ENCODE results near the gene NF1. TPM values are rescaled to one million over a fixed set of nuclear protein-coding genes. Genes with fewer than 3 reads are reported as not detected.

NF1 gene
- total and polyA plus RNA-seq, 2 donors (not counting 1 experiment from before 2014, with no cell fraction given) = 10.8 to 27.7 TPM

DNA sequence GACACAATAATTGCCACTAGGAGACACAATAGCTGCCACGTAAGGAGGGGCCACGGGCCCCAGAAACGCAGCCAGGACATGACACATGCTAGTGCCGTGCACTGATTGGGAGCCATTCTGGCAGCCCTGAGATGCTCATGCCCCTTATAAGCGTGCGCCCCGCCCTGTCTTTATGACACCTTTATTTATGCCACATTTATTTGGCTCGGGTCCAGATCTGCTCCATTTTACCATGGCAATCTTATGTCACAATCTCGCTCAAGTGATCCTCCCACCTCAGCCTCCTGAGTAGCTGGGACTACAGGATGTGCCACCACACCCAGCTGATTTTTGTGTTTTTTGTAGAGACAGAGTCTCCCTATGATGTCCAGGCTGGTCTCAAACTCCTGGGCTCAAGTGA lies 43.8 kb upstream of the NF1 start:
- no peaks in the 10 kb centered on the region for H3K79me2 ChIP-seq (ENCODE audit: control insufficient read depth, insufficient read depth, low read length)
- TF ChIP-seq, protein P1, sequence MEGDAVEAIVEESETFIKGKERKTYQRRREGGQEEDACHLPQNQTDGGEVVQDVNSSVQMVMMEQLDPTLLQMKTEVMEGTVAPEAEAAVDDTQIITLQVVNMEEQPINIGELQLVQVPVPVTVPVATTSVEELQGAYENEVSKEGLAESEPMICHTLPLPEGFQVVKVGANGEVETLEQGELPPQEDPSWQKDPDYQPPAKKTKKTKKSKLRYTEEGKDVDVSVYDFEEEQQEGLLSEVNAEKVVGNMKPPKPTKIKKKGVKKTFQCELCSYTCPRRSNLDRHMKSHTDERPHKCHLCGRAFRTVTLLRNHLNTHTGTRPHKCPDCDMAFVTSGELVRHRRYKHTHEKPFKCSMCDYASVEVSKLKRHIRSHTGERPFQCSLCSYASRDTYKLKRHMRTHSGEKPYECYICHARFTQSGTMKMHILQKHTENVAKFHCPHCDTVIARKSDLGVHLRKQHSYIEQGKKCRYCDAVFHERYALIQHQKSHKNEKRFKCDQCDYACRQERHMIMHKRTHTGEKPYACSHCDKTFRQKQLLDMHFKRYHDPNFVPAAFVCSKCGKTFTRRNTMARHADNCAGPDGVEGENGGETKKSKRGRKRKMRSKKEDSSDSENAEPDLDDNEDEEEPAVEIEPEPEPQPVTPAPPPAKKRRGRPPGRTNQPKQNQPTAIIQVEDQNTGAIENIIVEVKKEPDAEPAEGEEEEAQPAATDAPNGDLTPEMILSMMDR (IDR thresholded peaks at IDR 0.05) = no peak
- no peak for TF ChIP-seq EZH2 (IDR thresholded peaks at IDR 0.05; ENCODE audit: borderline replicate concordance, insufficient read depth, low read depth, low read length, poor library complexity, severe bottlenecking)
- DNase-seq (no peak), ATAC-seq (ENCODE audit: low read depth) (no peak)
- no peak overlapping the region for H3K4me3 ChIP-seq (ENCODE audit: control extremely low read depth in 1 of 5, extremely low read depth in 1 of 5, insufficient read depth in 1 of 5, low read depth in 2 of 5, low read length in 4 of 5)
- Mint-ChIP-seq H3K4me1 (peaks cover 2% of the 10 kb centered on the region), H3K4me3 (no peak overlapping the region), H3K27ac (no peak overlapping the region), H3K9me3 (ENCODE audit: insufficient read depth) (no peaks in the 10 kb centered on the region), H3K27me3 (no peaks in the 10 kb centered on the region)
- H4K20me1 ChIP-seq (ENCODE audit: control insufficient read depth, insufficient read depth, low read length, poor library complexity, severe bottlenecking) = no peaks in the 10 kb centered on the region
- H3K9me3 ChIP-seq (ENCODE audit: control extremely low read depth in 1 of 3, control insufficient read depth in 2 of 3, insufficient read depth in 1 of 3, low read length in 2 of 3) = peaks cover 0 to 3% (median 0%) of the 10 kb centered on the region in 3 donors
- WGBS (ENCODE audit: insufficient coverage) = over 99% methylated on average over 7 of the region's 9 CpGs
- H3K36me3 ChIP-seq (replicated peaks in 1 of 2; ENCODE audit: control extremely low read depth in 1 of 2, control insufficient read depth in 1 of 2, extremely low read depth in 1 of 2, insufficient read depth in 2 of 2, low read length in 1 of 2) = no peaks in the 10 kb centered on the region
- no peak overlapping the region for H3K9ac ChIP-seq (ENCODE audit: low read length)
- no peaks in the 10 kb centered on the region for H3K27me3 ChIP-seq (replicated peaks in 1 of 4; ENCODE audit: control extremely low read depth in 1 of 4, control insufficient read depth in 3 of 4, insufficient read depth in 4 of 4, low read length in 3 of 4)
- H3K4me2 ChIP-seq (replicated peaks; ENCODE audit: low read depth, low read length, poor library complexity, severe bottlenecking) = no peak overlapping the region
- CTCF ChIA-PET = no interaction called here
- H3K27ac ChIP-seq (ENCODE audit: low read length in 2 of 2) = no peak overlapping the region
- POLR2A ChIA-PET = interaction anchor here (0.5 kb wide), 1 partner anchor 1668 kb away, joined by 7 read pairs; no protein-coding TSS in a partner anchor
- intact Hi-C loops (cut with micrococcal nuclease) = no loop called here
- no peaks in the 10 kb centered on the region for H3K4me1 ChIP-seq (ENCODE audit: control insufficient read depth in 2 of 2, insufficient read depth in 2 of 2, low read length in 2 of 2)
- H2AFZ ChIP-seq (ENCODE audit: insufficient read depth, low read depth, low read length, poor library complexity, severe bottlenecking) = no peak overlapping the region

DNA sequence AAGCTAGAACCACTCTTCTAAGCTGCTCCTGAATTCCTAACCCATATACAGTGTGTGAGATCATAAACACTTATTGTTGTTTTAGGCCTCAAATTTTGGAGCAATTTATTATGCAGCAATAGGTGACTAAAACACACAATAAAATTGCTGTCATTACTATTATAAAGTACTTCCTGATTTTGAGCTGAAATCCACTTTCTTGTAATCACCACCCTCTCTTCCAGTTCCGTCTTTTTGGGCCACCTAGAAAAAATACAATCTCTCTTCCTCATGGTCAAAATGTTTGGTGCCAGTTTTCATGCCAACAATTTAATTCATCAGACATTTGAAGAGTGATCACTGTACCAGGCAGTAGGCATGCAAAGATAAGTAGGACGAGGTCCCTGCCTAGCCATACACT lies 43.3 kb upstream of the NF1 start:
- H3K4me3 ChIP-seq (ENCODE audit: control extremely low read depth in 1 of 5, extremely low read depth in 1 of 5, insufficient read depth in 1 of 5, low read depth in 2 of 5, low read length in 4 of 5) = no peak overlapping the region
- H3K27me3 ChIP-seq (replicated peaks in 1 of 4; ENCODE audit: control extremely low read depth in 1 of 4, control insufficient read depth in 3 of 4, insufficient read depth in 4 of 4, low read length in 3 of 4) = no peaks in the 10 kb centered on the region
- ChIA-PET POLR2A (interaction anchor here (0.5 kb wide), 1 partner anchor 1669 kb away, joined by 7 read pairs; no protein-coding TSS in a partner anchor), CTCF (no interaction called here)
- no peaks in the 10 kb centered on the region for H3K36me3 ChIP-seq (replicated peaks in 1 of 2; ENCODE audit: control extremely low read depth in 1 of 2, control insufficient read depth in 1 of 2, extremely low read depth in 1 of 2, insufficient read depth in 2 of 2, low read length in 1 of 2)
- no peaks in the 10 kb centered on the region for H3K79me2 ChIP-seq (ENCODE audit: control insufficient read depth, insufficient read depth, low read length)
- no peaks in the 10 kb centered on the region for H3K9me3 Mint-ChIP-seq (ENCODE audit: insufficient read depth)
- no peak overlapping the region for H3K27ac ChIP-seq (ENCODE audit: low read length in 2 of 2)
- H4K20me1 ChIP-seq (ENCODE audit: control insufficient read depth, insufficient read depth, low read length, poor library complexity, severe bottlenecking) = no peaks in the 10 kb centered on the region
- no peak for ATAC-seq (ENCODE audit: low read depth)
- H3K4me1 ChIP-seq (ENCODE audit: control insufficient read depth in 2 of 2, insufficient read depth in 2 of 2, low read length in 2 of 2) = no peaks in the 10 kb centered on the region
- H3K4me2 ChIP-seq (replicated peaks; ENCODE audit: low read depth, low read length, poor library complexity, severe bottlenecking) = no peak overlapping the region
- WGBS (ENCODE audit: insufficient coverage) = no CpG with 5 or more reads among the region's 2 CpGs
- no peaks in the 10 kb centered on the region for H3K27me3 Mint-ChIP-seq
- H3K9ac ChIP-seq (ENCODE audit: low read length) = no peak overlapping the region
- H2AFZ ChIP-seq (ENCODE audit: insufficient read depth, low read depth, low read length, poor library complexity, severe bottlenecking) = no peak overlapping the region
- peaks cover 0 to 3% (median 0%) of the 10 kb centered on the region in 3 donors for H3K9me3 ChIP-seq (ENCODE audit: control extremely low read depth in 1 of 3, control insufficient read depth in 2 of 3, insufficient read depth in 1 of 3, low read length in 2 of 3)
- DNase-seq = no peak
- H3K4me1 Mint-ChIP-seq = peaks cover 2% of the 10 kb centered on the region
- TF ChIP-seq EZH2 (IDR thresholded peaks at IDR 0.05; ENCODE audit: borderline replicate concordance, insufficient read depth, low read depth, low read length, poor library complexity, severe bottlenecking) = no peak
- TF ChIP-seq, protein P1 (IDR thresholded peaks at IDR 0.05) = no peak
- H3K27ac Mint-ChIP-seq = no peak overlapping the region
- no peak overlapping the region for H3K4me3 Mint-ChIP-seq
- intact Hi-C loops (cut with micrococcal nuclease) = no loop called here
